HUES64 (cell line): ENCODE measurements around the gene TNIP2.

Experiments
- H3K27ac ChIP-seq: 2 replicates; pipeline ENCODE4 v1.7.0; 2013; ENCODE audit warnings: low read depth, low read length, inconsistent platforms
- H3K27me3 ChIP-seq: 2 replicates; pipeline ENCODE4 v1.6.1; 2013; ENCODE audit warnings: mild to moderate bottlenecking, low read length; ENCODE audit not compliant: insufficient read depth
- H3K36me3 ChIP-seq: 2 replicates; pipeline ENCODE4 v1.6.1; 2013; ENCODE audit warnings: mild to moderate bottlenecking, low read length; ENCODE audit not compliant: insufficient read depth
- H3K4me1 ChIP-seq: 2 replicates; pipeline ENCODE4 v1.6.1; 2013; ENCODE audit warnings: mild to moderate bottlenecking, low read length, moderate library complexity; ENCODE audit not compliant: insufficient read depth
- H3K4me3 ChIP-seq: 2 replicates; pipeline ENCODE4 v1.5.1; 2013; ENCODE audit warnings: mild to moderate bottlenecking, low read length, moderate library complexity
- H3K9ac ChIP-seq: 2 replicates; pipeline ENCODE4 v1.6.1; 2013; ENCODE audit warnings: mild to moderate bottlenecking, low read depth, low read length
- H3K9me3 ChIP-seq: 2 replicates; pipeline ENCODE4 v1.6.1; 2013; ENCODE audit warnings: low read depth, low read length; ENCODE audit not compliant: insufficient read depth
- WGBS: fragments of 150-250, 120-280 bp; methylation state at CpG from one replicate; pipeline ENCODE4 v1.1.7; 2013; ENCODE audit warnings: missing lambda C conversion rate; 5-methylcytosine and 5-hydroxymethylcytosine counted together

The TNIP2 gene

GRCh38 chr4:2699534-2699933, 56.6 kb downstream of the TNIP2 start:
- H3K27ac ChIP-seq: no peak overlapping the region

GRCh38 chr4:2698951-2699505, 57.1 kb downstream of the TNIP2 start:
- WGBS: 96% methylated on average over 11 of the region's 12 CpGs
- H3K9ac ChIP-seq: no peak overlapping the region
- H3K4me1 ChIP-seq: no peaks in the 10 kb centered on the region
- H3K36me3 ChIP-seq: peaks cover 96% of the 10 kb centered on the region
- H3K27me3 ChIP-seq: no peaks in the 10 kb centered on the region
- H3K27ac ChIP-seq: no peak overlapping the region
- no peaks in the 10 kb centered on the region for H3K9me3 ChIP-seq
- H3K4me3 ChIP-seq: no peak overlapping the region

More at GRCh38 chr4:2699534-2699933, 56.6 kb downstream of the TNIP2 start:
- no peaks in the 10 kb centered on the region for H3K27me3 ChIP-seq
- H3K9ac ChIP-seq: no peak overlapping the region
- H3K4me1 ChIP-seq: no peaks in the 10 kb centered on the region
- H3K9me3 ChIP-seq: no peaks in the 10 kb centered on the region
- H3K4me3 ChIP-seq: no peak overlapping the region
- 92% methylated on average over 7 of the region's 7 CpGs for WGBS
- peaks cover 97% of the 10 kb centered on the region for H3K36me3 ChIP-seq

GRCh38 chr4:2698504-2698903, 57.6 kb downstream of the TNIP2 start:
- Histone ChIP-seq H3K9me3 (no peaks in the 10 kb centered on the region), H3K27ac (no peak overlapping the region), H3K36me3 (peaks cover 96% of the 10 kb centered on the region), H3K9ac (no peak overlapping the region), H3K4me1 (no peaks in the 10 kb centered on the region), H3K27me3 (no peaks in the 10 kb centered on the region), H3K4me3 (no peak overlapping the region)
- WGBS: 100% methylated on average over 1 of the region's 1 CpG

- WGBS: 95% methylated on average over 8 of the region's 8 CpGs
- Histone ChIP-seq H3K4me1 (no peaks in the 10 kb centered on the region), H3K4me3 (no peak overlapping the region), H3K27ac (no peak overlapping the region), H3K9me3 (no peaks in the 10 kb centered on the region), H3K36me3 (peaks cover 96% of the 10 kb centered on the region), H3K27me3 (no peaks in the 10 kb centered on the region), H3K9ac (no peak overlapping the region)
Measured at GRCh38 chr4:2697995-2698414, 58.1 kb downstream of the TNIP2 start.

GRCh38 chr4:2696423-2696822, 59.7 kb downstream of the TNIP2 start:
- H3K4me1 ChIP-seq: no peaks in the 10 kb centered on the region
- no peaks in the 10 kb centered on the region for H3K27me3 ChIP-seq
- no peaks in the 10 kb centered on the region for H3K9me3 ChIP-seq
- 94% methylated on average over 14 of the region's 14 CpGs for WGBS
- peaks cover 97% of the 10 kb centered on the region for H3K36me3 ChIP-seq
- H3K4me3 ChIP-seq: no peak overlapping the region
- no peak overlapping the region for H3K27ac ChIP-seq
- no peak overlapping the region for H3K9ac ChIP-seq

GRCh38 chr4:2695346-2696060, 60.6 kb downstream of the TNIP2 start:
- Histone ChIP-seq H3K27ac (no peak overlapping the region), H3K4me1 (no peaks in the 10 kb centered on the region), H3K9ac (no peak overlapping the region), H3K9me3 (no peaks in the 10 kb centered on the region), H3K27me3 (no peaks in the 10 kb centered on the region), H3K36me3 (peaks cover 98% of the 10 kb centered on the region), H3K4me3 (no peak overlapping the region)
- WGBS: over 99% methylated on average over 4 of the region's 5 CpGs

GRCh38 chr4:2694691-2695090, 61.4 kb downstream of the TNIP2 start:
- H3K9ac ChIP-seq: no peak overlapping the region
- no peaks in the 10 kb centered on the region for H3K9me3 ChIP-seq
- no peak overlapping the region for H3K4me3 ChIP-seq
- no peak overlapping the region for H3K27ac ChIP-seq
- H3K36me3 ChIP-seq: peaks cover 98% of the 10 kb centered on the region
- 94% methylated on average over 16 of the region's 16 CpGs for WGBS
- no peaks in the 10 kb centered on the region for H3K4me1 ChIP-seq
- no peaks in the 10 kb centered on the region for H3K27me3 ChIP-seq

GRCh38 chr4:2691952-2692435, 64.1 kb downstream of the TNIP2 start:
- WGBS: 98% methylated on average over 7 of the region's 7 CpGs

More at GRCh38 chr4:2691952-2692435, 64.1 kb downstream of the TNIP2 start:
- no peak overlapping the region for H3K4me3 ChIP-seq
- H3K4me1 ChIP-seq: no peaks in the 10 kb centered on the region
- no peaks in the 10 kb centered on the region for H3K27me3 ChIP-seq
- peaks cover 89% of the 10 kb centered on the region for H3K36me3 ChIP-seq
- H3K9me3 ChIP-seq: no peaks in the 10 kb centered on the region
- H3K9ac ChIP-seq: no peak overlapping the region
- H3K27ac ChIP-seq: no peak overlapping the region
